GM20000 (cell line): Measurements from ENCODE around the gene STOX2.
A peak's percentile ranks its signal among the peaks of the same experiment; 100 is the strongest.

ENCODE experiments used
- DNase-seq: peaks from one replicate; pipeline ENCODE4 v3.0.0; 2012; ENCODE audit warnings: low spot score
- TF ChIP-seq, protein P1 (sequence below): IDR thresholded peaks from 2 replicates; pipeline ENCODE4 v1.5.1; 2012; ENCODE audit warnings: mild to moderate bottlenecking, control low read depth; ENCODE audit errors: extremely low read depth, missing control alignments

STOX2 gene

DNA sequence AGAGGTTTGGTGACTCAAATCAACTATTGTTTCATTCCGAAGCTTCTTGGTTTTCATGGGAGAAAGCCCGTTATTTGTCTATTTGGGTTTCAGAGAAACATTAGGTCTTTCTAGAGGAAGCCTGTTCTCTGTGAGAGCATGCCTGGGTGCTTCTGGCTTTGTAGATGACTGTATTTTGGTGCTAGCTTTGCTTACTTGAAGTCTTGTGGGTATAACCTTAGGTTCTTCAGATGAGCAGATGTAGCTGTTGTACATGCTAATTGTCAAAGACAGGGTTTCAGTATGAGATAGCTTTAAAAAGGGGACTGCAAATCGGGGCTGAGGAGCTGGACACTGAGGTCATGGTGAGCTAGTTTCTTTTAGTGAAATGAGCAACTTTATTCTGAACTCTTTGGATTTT lies 7.9 kb upstream of the STOX2 start:
- TF ChIP-seq, protein P1, sequence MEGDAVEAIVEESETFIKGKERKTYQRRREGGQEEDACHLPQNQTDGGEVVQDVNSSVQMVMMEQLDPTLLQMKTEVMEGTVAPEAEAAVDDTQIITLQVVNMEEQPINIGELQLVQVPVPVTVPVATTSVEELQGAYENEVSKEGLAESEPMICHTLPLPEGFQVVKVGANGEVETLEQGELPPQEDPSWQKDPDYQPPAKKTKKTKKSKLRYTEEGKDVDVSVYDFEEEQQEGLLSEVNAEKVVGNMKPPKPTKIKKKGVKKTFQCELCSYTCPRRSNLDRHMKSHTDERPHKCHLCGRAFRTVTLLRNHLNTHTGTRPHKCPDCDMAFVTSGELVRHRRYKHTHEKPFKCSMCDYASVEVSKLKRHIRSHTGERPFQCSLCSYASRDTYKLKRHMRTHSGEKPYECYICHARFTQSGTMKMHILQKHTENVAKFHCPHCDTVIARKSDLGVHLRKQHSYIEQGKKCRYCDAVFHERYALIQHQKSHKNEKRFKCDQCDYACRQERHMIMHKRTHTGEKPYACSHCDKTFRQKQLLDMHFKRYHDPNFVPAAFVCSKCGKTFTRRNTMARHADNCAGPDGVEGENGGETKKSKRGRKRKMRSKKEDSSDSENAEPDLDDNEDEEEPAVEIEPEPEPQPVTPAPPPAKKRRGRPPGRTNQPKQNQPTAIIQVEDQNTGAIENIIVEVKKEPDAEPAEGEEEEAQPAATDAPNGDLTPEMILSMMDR: no peak
- no peak for DNase-seq

DNA sequence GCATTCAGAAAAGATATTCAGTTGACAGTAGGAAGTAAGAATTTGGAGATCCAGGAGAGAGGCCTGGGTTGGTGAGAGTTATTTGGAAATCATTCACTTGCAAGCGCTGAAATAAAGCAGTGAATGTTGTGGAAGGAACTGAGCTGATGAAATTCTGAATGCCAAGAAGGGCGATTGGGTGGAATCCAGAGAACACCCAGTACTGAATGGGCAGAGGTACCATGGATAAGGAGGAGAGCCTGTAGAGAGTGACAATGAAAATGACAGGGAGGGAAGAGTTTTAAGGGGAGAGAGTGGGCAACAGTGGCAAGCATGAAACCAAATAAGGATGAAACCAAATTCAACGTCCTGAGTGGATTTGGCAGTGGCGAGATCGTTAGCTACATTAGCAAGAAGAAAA lies 6.7 kb upstream of the STOX2 start:
- TF ChIP-seq, protein P1: no peak

DNA sequence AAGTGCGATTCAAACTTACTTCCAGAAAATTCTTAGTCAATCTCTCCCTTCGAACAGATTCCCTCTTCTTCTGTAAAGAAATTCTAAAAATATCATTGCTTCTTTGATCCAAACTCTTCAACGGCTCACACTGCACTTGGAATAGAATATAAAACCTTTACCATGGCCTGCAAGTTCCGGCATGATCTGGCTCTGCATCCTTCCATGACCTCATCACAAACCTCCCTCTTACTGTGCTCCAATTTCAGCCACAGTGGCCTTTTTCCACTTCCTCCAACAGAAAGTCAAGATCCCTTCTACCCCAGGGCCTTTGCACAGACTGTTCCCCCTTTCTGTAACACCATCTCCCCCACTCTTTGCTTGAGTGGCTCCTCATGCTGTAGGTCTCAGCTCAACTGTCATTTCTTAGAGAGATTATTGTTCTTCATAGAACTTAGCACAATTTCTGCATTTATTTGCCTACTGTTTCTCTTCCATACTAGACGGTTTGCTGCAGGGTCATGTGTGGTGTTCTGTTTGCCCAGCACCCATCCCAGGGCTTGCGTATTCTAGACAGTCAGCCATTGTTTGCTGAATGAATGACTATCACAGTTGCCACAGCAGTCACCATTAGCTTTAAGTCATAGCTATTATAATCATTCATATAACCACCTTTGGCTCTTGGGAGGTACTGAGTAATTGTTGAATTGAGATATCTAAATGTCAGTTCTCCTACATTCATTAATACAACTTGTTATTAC lies 1.9 kb upstream of the STOX2 start:
- no peak for DNase-seq
- TF ChIP-seq, protein P1: no peak

More for the DNA sequence above, 6.7 kb upstream of the STOX2 start:
- DNase-seq: no peak

DNA sequence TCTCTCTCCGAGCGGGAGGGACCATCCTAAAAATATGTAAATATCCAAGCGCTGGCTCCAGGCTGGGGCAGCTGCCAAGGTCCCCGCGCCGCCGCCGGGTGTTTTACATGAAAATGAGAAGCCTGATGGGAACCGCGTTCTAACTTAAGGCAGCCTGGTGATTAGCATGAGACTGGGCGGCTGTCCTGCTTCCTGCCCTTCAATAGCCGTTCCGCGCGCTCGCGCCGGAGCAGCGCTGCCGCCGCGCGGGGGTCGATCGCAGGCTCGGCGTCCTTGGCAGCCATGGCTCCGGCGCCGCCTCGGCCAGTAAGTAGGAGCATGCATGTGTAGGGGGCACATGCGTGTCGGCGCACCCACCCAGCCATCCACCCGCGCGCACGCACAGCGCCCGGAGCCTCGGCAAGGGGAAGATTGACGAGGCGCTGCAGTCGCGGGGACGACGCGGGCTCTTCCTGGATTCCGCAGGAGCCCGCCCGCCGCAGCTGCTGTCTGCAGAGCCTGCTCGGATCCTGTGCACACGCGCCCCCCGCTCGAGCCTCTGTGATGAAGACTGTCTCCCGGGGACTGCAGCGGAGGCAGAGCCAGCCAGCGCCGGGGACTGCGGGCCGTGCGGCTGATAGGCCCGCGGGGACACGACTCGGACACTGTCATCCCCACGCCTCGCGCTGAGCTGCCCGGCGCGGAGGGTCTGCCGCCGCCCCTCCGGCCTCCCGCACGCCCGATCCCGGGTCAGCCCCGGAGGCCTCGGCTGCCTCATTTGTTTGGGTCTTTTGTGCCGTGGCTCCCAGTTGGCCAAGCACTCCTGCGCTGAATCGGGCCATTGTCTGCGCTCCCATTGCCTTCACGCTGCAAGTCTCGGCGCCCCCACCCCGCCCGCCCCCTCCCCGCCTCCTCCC lies 734 bp downstream of the STOX2 start:
- TF ChIP-seq, protein P1: no peak
- peak; percentile 56 for DNase-seq

DNA sequence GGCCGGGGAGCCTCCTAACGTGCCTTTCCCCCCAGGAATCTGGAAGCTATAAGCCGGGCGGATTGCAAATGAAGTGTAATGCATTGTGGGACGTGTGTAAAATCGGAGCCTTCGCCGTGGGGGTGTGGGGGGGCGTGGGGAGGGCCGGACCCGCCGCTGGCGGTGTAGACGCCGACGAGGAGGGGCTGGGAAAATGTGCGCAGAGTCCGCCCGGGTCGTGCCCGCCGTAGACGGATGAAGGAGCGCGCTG lies 1.3 kb downstream of the STOX2 start:
- TF ChIP-seq, protein P1: no peak
- no peak for DNase-seq

DNA sequence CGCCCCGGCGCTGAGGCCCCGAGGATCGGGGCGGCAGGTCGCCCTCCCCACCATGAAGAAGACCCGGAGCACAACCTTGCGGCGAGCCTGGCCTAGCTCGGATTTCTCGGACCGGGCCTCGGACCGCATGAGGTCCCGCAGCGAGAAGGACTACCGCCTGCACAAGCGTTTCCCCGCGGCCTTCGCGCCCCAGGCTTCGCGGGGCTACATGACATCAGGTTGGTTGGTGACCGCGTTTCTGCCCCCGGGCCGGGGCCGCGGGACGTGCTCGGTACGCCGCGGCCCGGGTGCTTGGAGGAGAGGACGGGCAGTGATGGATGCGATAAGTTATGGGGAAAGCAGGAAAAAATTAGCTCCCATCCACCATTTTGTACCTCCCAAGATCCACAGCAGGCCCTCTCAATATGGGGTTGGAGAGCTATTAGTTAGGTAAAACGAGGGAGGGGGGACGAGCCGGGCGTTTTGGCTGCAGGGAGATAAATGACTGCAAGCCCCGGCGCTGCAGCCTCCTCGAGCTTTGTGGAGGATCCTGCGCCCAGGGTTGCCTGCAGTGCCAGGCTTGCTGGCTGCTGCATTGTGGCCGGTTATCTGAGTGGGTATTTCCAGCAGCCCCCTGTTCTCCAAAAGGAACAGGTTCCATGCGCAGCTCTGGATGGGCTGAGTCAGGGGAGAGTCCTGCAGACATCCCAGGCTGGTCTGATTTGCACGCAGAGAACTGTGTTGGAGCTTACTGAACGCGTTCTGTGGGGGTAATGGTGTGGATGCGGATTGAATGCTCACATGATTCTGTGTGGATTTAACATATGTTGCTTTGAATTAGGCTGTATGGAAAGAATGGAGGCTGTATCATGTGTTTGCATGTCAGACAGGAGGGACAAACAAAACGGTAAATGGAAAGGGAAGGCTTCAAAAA lies 1.9 kb downstream of the STOX2 start:
- DNase-seq: no peak
- TF ChIP-seq, protein P1: no peak
